Measurements from ENCODE around the gene GP5.
A peak's percentile ranks its signal among the peaks of the same experiment; 100 is the strongest.

Gene GP5

GRCh38 chr3:194399166-194399565, at the start of gene GP5:
Gene GP5, minus strand, starts transcription at chr3:194399266. Its CDS starts 984 bp downstream, at chr3:194398282.
- DNase-seq (ENCODE audit: low read depth): no peak
- no peak for TF ChIP-seq CTCF (conservative IDR thresholded peaks at IDR 0.05; ENCODE audit: low read depth, low read length)
- H3K4me3 ChIP-seq (ENCODE audit: low read depth, low read length): peak within 1 kb of the TSS; percentile 40

- DNase-seq (ENCODE audit: low read depth): no peak
- TF ChIP-seq CTCF (conservative IDR thresholded peaks at IDR 0.05; ENCODE audit: low read depth, low read length): no peak
- no peak overlapping the region for H3K4me3 ChIP-seq (ENCODE audit: low read depth, low read length)
Measured at GRCh38 chr3:194447657-194448056, 48.6 kb upstream of the GP5 start.

GRCh38 chr3:194447161-194447560, 48.1 kb upstream of the GP5 start:
- DNase-seq (ENCODE audit: low read depth): no peak
- no peak overlapping the region for H3K4me3 ChIP-seq (ENCODE audit: low read depth, low read length)
- no peak for TF ChIP-seq CTCF (conservative IDR thresholded peaks at IDR 0.05; ENCODE audit: low read depth, low read length)

GRCh38 chr3:194446754-194447153, 47.7 kb upstream of the GP5 start:
- no peak overlapping the region for H3K4me3 ChIP-seq (ENCODE audit: low read depth, low read length)
- no peak for TF ChIP-seq CTCF (conservative IDR thresholded peaks at IDR 0.05; ENCODE audit: low read depth, low read length)
- no peak for DNase-seq (ENCODE audit: low read depth)

- DNase-seq (ENCODE audit: low read depth): no peak
- H3K4me3 ChIP-seq (ENCODE audit: low read depth, low read length): no peak overlapping the region
- no peak for TF ChIP-seq CTCF (conservative IDR thresholded peaks at IDR 0.05; ENCODE audit: low read depth, low read length)
Measured at GRCh38 chr3:194446172-194446571, 47.1 kb upstream of the GP5 start.

- H3K4me3 ChIP-seq (ENCODE audit: low read depth, low read length): no peak overlapping the region
- TF ChIP-seq CTCF (conservative IDR thresholded peaks at IDR 0.05; ENCODE audit: low read depth, low read length): no peak
- no peak for DNase-seq (ENCODE audit: low read depth)
Measured at GRCh38 chr3:194443901-194444300, 44.8 kb upstream of the GP5 start.

- no peak for DNase-seq (ENCODE audit: low read depth)
- H3K4me3 ChIP-seq (ENCODE audit: low read depth, low read length): no peak overlapping the region
- no peak for TF ChIP-seq CTCF (conservative IDR thresholded peaks at IDR 0.05; ENCODE audit: low read depth, low read length)
Measured at GRCh38 chr3:194440756-194441155, 41.7 kb upstream of the GP5 start.
